Glutamatergic neuron (in vitro differentiated cells): ENCODE measurements around the gene STXBP5. TPM values are rescaled to one million over a fixed set of nuclear protein-coding genes. Genes with fewer than 3 reads are reported as not detected.

ENCODE experiments used
- DNase-seq: peaks from one replicate; pipeline ENCODE4 v3.0.0; 2022
- H3K27ac Mint-ChIP-seq: one replicate; pipeline ENCODE4 v1.8.0; 2020; ENCODE audit warnings: mild to moderate bottlenecking, mixed read lengths, inconsistent platforms; ENCODE audit not compliant: unreplicated experiment
- H3K27me3 Mint-ChIP-seq: one replicate; pipeline ENCODE4 v1.8.0; 2020; ENCODE audit warnings: mild to moderate bottlenecking, moderate library complexity, mixed read lengths, inconsistent platforms; ENCODE audit not compliant: unreplicated experiment
- H3K36me3 Mint-ChIP-seq: one replicate; pipeline ENCODE4 v1.8.0; 2020; ENCODE audit warnings: mild to moderate bottlenecking, mixed read lengths, inconsistent platforms; ENCODE audit not compliant: unreplicated experiment
- H3K4me1 Mint-ChIP-seq: one replicate; pipeline ENCODE4 v1.8.0; 2020; ENCODE audit warnings: mild to moderate bottlenecking, low read depth, mixed read lengths, inconsistent platforms; ENCODE audit not compliant: unreplicated experiment
- H3K4me3 Mint-ChIP-seq: one replicate; pipeline ENCODE4 v1.8.0; 2020; ENCODE audit warnings: mild to moderate bottlenecking, mixed read lengths, inconsistent platforms; ENCODE audit not compliant: unreplicated experiment
- H3K9me3 Mint-ChIP-seq: one replicate; pipeline ENCODE4 v1.8.0; 2020; ENCODE audit warnings: mild to moderate bottlenecking, moderate library complexity, mixed read lengths, inconsistent platforms; ENCODE audit not compliant: unreplicated experiment
- CTCF ChIP-seq: fragments of 200-600 bp; sonication (generic); IDR thresholded peaks from one replicate; pipeline ENCODE4 v1.5.0; 2021; ENCODE audit not compliant: partially characterized antibody, unreplicated experiment
- total RNA-seq: library from RNA; stranded (reverse); fragmentation: NEBNext Ultra II Directional; extraction: Animal tissue kit (Norgen Biotek cat#: 25700); gene quantifications from one replicate; pipeline ENCODE4 v1.2.1, GENCODE V29; 2021; ENCODE audit not compliant: unreplicated experiment

Gene STXBP5
- total RNA-seq, 1 donor from 2014 or later = 14.6 TPM

GRCh38 chr6:147158881-147159280 lies 45.3 kb upstream of the STXBP5 start:
- Mint-ChIP-seq H3K9me3 (no peaks in the 10 kb centered on the region), H3K27me3 (no peaks in the 10 kb centered on the region), H3K4me3 (no peak overlapping the region), H3K27ac (no peak overlapping the region), H3K4me1 (no peaks in the 10 kb centered on the region), H3K36me3 (no peaks in the 10 kb centered on the region)
- TF ChIP-seq CTCF = no peak
- DNase-seq = no peak

- Mint-ChIP-seq H3K9me3 (no peaks in the 10 kb centered on the region), H3K4me3 (no peak overlapping the region), H3K4me1 (no peaks in the 10 kb centered on the region), H3K27me3 (no peaks in the 10 kb centered on the region), H3K36me3 (no peaks in the 10 kb centered on the region), H3K27ac (no peak overlapping the region)
- DNase-seq = no peak
- TF ChIP-seq CTCF = no peak
These were observed 44.5 kb upstream of the STXBP5 start for GRCh38 chr6:147159536-147160374.

GRCh38 chr6:147160593-147160992 lies 43.6 kb upstream of the STXBP5 start:
- Mint-ChIP-seq H3K27me3 (no peaks in the 10 kb centered on the region), H3K36me3 (no peaks in the 10 kb centered on the region), H3K27ac (no peak overlapping the region), H3K9me3 (no peaks in the 10 kb centered on the region), H3K4me1 (no peaks in the 10 kb centered on the region), H3K4me3 (no peak overlapping the region)
- no peak for TF ChIP-seq CTCF
- no peak for DNase-seq

GRCh38 chr6:147161253-147161973 lies 42.8 kb upstream of the STXBP5 start:
- no peak for TF ChIP-seq CTCF
- Mint-ChIP-seq H3K27me3 (no peaks in the 10 kb centered on the region), H3K4me3 (no peak overlapping the region), H3K27ac (no peak overlapping the region), H3K36me3 (no peaks in the 10 kb centered on the region), H3K4me1 (no peaks in the 10 kb centered on the region), H3K9me3 (no peaks in the 10 kb centered on the region)
- DNase-seq = no peak
